Right lobe of liver (tissue), 6 donors: ENCODE data around the gene SDK1. TPM values are rescaled to one million over a fixed set of nuclear protein-coding genes. Genes with fewer than 3 reads are reported as not detected.

ENCODE experiments used
- ATAC-seq, 4 donors: fragments of 200-7000 bp; cut with Tn5 transposase; one replicate each; pipeline ENCODE4 v1.9.1; 2020; ENCODE audit warnings: mild to moderate bottlenecking in 4 of 4, moderate library complexity in 4 of 4
- DNase-seq, 3 donors: peaks; one replicate each; pipeline ENCODE4 v3.0.0-alpha.2; 2020
- H3K27ac ChIP-seq, 3 donors: fragments of 200-600 bp; one replicate each; pipeline ENCODE4 v1.8.0; 2022
- H3K27me3 ChIP-seq, 2 donors: fragments of 200-600 bp; one replicate each; pipeline ENCODE4 v1.8.0; 2022
- H3K36me3 ChIP-seq, 4 donors: fragments of 200-600 bp; sonication (generic) in 1 of 4; one replicate each; pipeline versions ENCODE4 v1.5.1 to v1.8.0; 2017 to 2022; ENCODE audit warnings: control low read depth in 1 of 4
- H3K4me1 ChIP-seq, 4 donors: fragments of 200-600 bp; sonication (generic) in 1 of 4; one replicate each; pipeline versions ENCODE4 v1.5.1 to v1.8.0; 2017 to 2022; ENCODE audit warnings: control low read depth in 1 of 4
- H3K4me3 ChIP-seq, 3 donors: fragments of 200-600 bp; one replicate each; pipeline ENCODE4 v1.8.0; 2022
- H3K9me3 ChIP-seq, 4 donors: fragments of 200-600 bp; sonication (generic) in 1 of 4; one replicate each; pipeline versions ENCODE4 v1.5.1 to v1.8.0; 2017 to 2022; ENCODE audit warnings: control low read depth in 1 of 4
- CTCF ChIP-seq, 4 donors: fragments of 200-600 bp in 3 of 4; fragments of 450-650 bp in 1 of 4; IDR thresholded peaks; one replicate each; pipeline versions ENCODE4 v1.5.1 to v1.8.0; 2016 to 2022; ENCODE audit warnings: antibody characterized with exemption in 4 of 4, mild to moderate bottlenecking in 2 of 4
- POLR2A ChIP-seq: fragments of 450-650 bp; IDR thresholded peaks from one replicate; pipeline ENCODE4 v1.6.1; 2017; ENCODE audit warnings: antibody characterized with exemption, mild to moderate bottlenecking
- WGBS: methylation state at CpG from one replicate; pipeline ENCODE4 v1.1.6; 2018; ENCODE audit warnings: low coverage, low lambda C conversion rate; ENCODE audit not compliant: insufficient coverage; ENCODE audit errors: missing lambda C conversion rate; 5-methylcytosine and 5-hydroxymethylcytosine counted together
- intact Hi-C, 2 donors: fragments of 100-400 bp; cut with DNase I; formaldehyde crosslinking; loops; one replicate each; pipeline versions ENCODE4 v1.11.2 to v1.14.1; 2022
- total RNA-seq, 6 experiments: library from RNA; depleted of rRNA in 2 of 6; stranded (reverse); fragments of >200 nt in 2 of 6; fragmentation: NEBNext Ultra II Directional in 3 of 6; extraction: Animal tissue kit (Norgen Biotek cat#: 25700) in 3 of 6; gene quantifications; one replicate each; pipeline versions ENCODE4 v1.1.0 to v1.2.4, GENCODE V29; 2016 to 2023
- donor health status: DM: no; HTN: yes; CAD: no.
- donor health status: DM: no; HTN: no; CAD: no.
- donor health status: DM: no; HTN: no; CAD: no.
- donor health status: DM: no; HTN: yes; CAD: no.
- donor health status: DM: no; HTN: yes; CAD: no.

SDK1 gene
- total RNA-seq, 6 experiments from 2014 or later, result 0.07 to 1.4 (median 0.65) TPM

- WGBS, result 70% methylated on average over 8 of the region's 8 CpGs
- no peak for DNase-seq
- no peak for ATAC-seq
These were observed 677.8 kb downstream of the SDK1 start for GRCh38 chr7:3978839-3979238.

DNA sequence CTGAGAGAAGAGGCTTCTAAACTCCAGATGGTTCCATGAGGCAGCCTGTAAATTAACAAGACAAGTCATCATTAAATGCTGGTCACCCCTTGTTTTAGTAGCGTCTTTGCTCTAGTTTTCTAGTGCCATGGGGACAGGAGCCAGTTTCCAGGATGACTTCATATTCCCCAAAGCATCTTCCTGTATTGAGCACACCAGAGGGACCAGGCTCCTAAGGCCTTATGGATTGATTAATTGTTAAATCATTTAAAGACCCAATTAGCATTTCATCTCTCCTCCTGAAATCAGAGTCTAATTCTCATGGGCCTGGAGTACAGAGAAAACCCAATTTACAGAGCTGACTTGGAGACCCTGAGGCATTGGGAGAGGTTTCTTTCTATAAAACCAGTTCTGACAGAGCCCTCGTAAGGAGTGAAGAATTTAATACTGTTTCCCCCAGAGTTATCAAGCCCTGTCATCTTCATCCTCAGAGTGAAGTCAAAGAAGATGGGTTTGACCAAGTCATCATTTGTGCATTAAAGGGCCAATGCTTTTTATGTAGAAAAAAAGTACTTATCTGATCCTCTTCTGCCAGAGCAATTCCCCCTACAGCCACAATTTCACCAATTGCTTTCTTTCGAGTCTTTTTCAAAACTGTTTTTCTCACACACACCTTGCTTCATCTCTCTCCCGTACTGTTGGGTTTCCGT lies 678.7 kb downstream of the SDK1 start:
- no peak overlapping the region for H3K27ac ChIP-seq
- H3K9me3 ChIP-seq, result no peaks in the 10 kb centered on the region
- 55% methylated on average over 4 of the region's 5 CpGs for WGBS
- H3K36me3 ChIP-seq, result no peaks in the 10 kb centered on the region
- H3K4me1 ChIP-seq, result no peaks in the 10 kb centered on the region
- intact Hi-C loops, result no loop called here
- H3K4me3 ChIP-seq, result no peak overlapping the region
- no peak for ATAC-seq
- H3K27me3 ChIP-seq, result no peaks in the 10 kb centered on the region
- no peak for TF ChIP-seq POLR2A
- no peak for TF ChIP-seq CTCF (IDR thresholded peaks at IDR 0.05)
- DNase-seq, result no peak

More at GRCh38 chr7:3978839-3979238, 677.8 kb downstream of the SDK1 start:
- Histone ChIP-seq H3K4me1 (no peaks in the 10 kb centered on the region), H3K9me3 (no peaks in the 10 kb centered on the region), H3K27me3 (no peaks in the 10 kb centered on the region), H3K4me3 (no peak overlapping the region), H3K36me3 (no peaks in the 10 kb centered on the region), H3K27ac (no peak overlapping the region)
- intact Hi-C loops, result no loop called here
- no peak for TF ChIP-seq POLR2A
- no peak for TF ChIP-seq CTCF (IDR thresholded peaks at IDR 0.05)

DNA sequence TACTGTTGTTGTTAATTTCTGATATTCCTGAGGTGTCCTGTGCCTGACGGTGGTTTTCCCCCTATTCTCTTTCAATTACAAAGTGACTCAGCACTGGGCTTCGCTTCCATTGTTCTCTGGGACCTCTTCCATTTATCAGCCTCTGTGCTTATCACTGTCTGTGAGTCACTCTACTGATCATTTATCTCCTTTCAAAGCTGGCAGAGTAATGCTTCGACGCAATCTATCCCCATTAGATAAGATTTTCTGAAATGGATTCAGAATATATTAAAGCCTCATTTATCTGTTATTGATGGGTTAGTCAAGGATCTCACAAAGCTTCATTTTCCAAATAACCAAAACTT lies 679.2 kb downstream of the SDK1 start:
- H3K9me3 ChIP-seq, result no peaks in the 10 kb centered on the region
- WGBS, result 69% methylated on average over 4 of the region's 4 CpGs
- TF ChIP-seq CTCF (IDR thresholded peaks at IDR 0.05), result no peak
- TF ChIP-seq POLR2A, result no peak
- no peaks in the 10 kb centered on the region for H3K36me3 ChIP-seq
- DNase-seq (no peak), ATAC-seq (no peak)
- H3K4me3 ChIP-seq, result no peak overlapping the region
- H3K4me1 ChIP-seq, result no peaks in the 10 kb centered on the region
- H3K27me3 ChIP-seq, result no peaks in the 10 kb centered on the region
- no peak overlapping the region for H3K27ac ChIP-seq
- intact Hi-C loops, result no loop called here

DNA sequence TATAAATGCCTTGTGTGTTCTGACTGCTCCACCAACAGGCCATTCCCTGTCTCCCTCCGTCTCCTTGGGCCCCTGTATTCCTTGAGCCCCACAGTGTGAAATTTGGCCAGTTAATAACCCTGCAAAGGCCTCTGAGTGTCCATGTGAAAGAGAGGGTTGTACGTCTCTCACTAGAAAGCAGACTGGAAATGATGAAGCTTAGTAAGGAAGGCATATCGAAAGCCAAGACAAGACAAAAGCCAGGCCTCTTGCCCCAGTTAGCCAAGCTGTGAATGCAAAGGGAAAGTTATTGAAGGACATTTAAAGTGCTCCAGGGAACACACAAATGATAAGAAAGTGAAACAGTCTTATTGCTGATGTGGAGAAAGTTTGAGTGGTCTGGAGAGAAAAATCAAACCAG lies 680.2 kb downstream of the SDK1 start:
- DNase-seq, result no peak
- TF ChIP-seq POLR2A, result no peak
- no peak for TF ChIP-seq CTCF (IDR thresholded peaks at IDR 0.05)
- intact Hi-C loops, result no loop called here
- no peaks in the 10 kb centered on the region for H3K36me3 ChIP-seq
- WGBS, result 57% methylated on average over 3 of the region's 3 CpGs
- no peaks in the 10 kb centered on the region for H3K27me3 ChIP-seq
- no peak for ATAC-seq
- no peaks in the 10 kb centered on the region for H3K9me3 ChIP-seq
- H3K27ac ChIP-seq, result no peak overlapping the region
- no peaks in the 10 kb centered on the region for H3K4me1 ChIP-seq
- no peak overlapping the region for H3K4me3 ChIP-seq

- Histone ChIP-seq H3K4me3 (no peak overlapping the region), H3K27ac (no peak overlapping the region), H3K4me1 (no peaks in the 10 kb centered on the region), H3K27me3 (no peaks in the 10 kb centered on the region), H3K9me3 (no peaks in the 10 kb centered on the region), H3K36me3 (no peaks in the 10 kb centered on the region)
- DNase-seq (no peak), ATAC-seq (no peak)
- TF ChIP-seq POLR2A (no peak), CTCF (IDR thresholded peaks at IDR 0.05) (no peak)
- intact Hi-C loops, result no loop called here
- WGBS, result 71% methylated on average over 1 of the region's 5 CpGs
These were observed 683.4 kb downstream of the SDK1 start for GRCh38 chr7:3984456-3984855.
